ENCODE data around the gene SLC16A10. TPM values are rescaled to one million over a fixed set of nuclear protein-coding genes. Genes with fewer than 3 reads are reported as not detected.
A peak's percentile ranks its signal among the peaks of the same experiment; 100 is the strongest.

The SLC16A10 gene
- polyA plus RNA-seq, 1 experiment = not detected

DNA sequence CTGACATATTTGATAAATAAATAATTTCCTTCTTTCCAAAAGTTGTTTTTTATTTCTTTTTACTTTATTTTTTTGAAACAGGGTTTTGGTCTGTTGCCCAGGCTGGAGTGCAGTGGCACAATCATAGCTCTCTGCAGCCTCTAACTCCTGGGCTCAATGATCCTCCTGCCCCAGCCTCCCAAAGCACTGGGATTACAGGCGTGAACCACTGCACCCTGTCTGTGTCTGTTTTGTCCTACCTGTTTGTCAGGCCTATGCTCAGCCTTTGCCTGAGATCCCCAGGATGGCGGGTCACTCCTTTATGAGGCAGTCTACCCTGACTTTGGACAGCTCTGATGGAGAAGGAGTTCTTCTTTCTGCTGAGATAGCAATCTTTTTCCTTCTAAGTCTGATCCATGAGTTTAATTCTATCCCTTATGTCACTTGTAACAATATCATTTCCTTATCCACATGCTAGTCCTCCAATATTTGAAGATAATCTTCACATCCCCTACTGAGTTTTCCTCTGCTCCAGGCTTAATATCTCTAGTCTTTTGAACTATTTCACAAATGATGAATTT is 14.4 kb upstream of the SLC16A10 start:
- H3K4me3 ChIP-seq (ENCODE audit: low read depth, low read length) = no peak overlapping the region
- ChIA-PET POLR2A (no interaction called here), CTCF (interaction anchor here (0.8 kb wide), 1 partner anchor 15 kb away, joined by 9 read pairs; no protein-coding TSS in a partner anchor)
- no peaks in the 10 kb centered on the region for H3K9me3 ChIP-seq (ENCODE audit: control insufficient read depth, insufficient read depth, low read length)
- H3K27ac ChIP-seq (ENCODE audit: low read depth, low read length) = no peak overlapping the region
- TF ChIP-seq, protein P1, sequence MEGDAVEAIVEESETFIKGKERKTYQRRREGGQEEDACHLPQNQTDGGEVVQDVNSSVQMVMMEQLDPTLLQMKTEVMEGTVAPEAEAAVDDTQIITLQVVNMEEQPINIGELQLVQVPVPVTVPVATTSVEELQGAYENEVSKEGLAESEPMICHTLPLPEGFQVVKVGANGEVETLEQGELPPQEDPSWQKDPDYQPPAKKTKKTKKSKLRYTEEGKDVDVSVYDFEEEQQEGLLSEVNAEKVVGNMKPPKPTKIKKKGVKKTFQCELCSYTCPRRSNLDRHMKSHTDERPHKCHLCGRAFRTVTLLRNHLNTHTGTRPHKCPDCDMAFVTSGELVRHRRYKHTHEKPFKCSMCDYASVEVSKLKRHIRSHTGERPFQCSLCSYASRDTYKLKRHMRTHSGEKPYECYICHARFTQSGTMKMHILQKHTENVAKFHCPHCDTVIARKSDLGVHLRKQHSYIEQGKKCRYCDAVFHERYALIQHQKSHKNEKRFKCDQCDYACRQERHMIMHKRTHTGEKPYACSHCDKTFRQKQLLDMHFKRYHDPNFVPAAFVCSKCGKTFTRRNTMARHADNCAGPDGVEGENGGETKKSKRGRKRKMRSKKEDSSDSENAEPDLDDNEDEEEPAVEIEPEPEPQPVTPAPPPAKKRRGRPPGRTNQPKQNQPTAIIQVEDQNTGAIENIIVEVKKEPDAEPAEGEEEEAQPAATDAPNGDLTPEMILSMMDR (IDR thresholded peaks at IDR 0.05; ENCODE audit: low read depth, low read length) = no peak
- DNase-seq (ENCODE audit: low read depth, low spot score) = no peak
- peaks cover 16% of the 10 kb centered on the region for H3K27me3 ChIP-seq (ENCODE audit: control insufficient read depth, insufficient read depth, low read length)

DNA sequence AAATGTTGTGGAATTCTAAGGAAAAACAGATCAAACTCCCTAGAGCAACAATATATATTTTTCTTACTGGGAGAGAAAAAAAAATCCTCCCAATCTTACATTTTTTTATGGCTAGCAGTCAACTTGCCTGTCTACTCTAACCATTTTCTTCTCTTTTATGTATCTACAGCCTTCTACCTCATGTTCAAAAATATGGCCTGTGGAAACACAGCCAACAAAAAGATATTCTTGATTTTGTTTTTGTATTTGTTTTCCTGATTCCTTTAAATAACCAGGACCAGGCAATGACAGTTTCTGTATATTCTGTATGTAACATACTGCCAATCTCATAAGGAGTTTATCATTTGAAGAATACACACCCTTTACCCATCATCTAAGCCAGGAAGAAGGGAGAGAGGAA is 13.0 kb upstream of the SLC16A10 start:
- H3K9me3 ChIP-seq (ENCODE audit: control insufficient read depth, insufficient read depth, low read length) = no peaks in the 10 kb centered on the region
- peaks cover 15% of the 10 kb centered on the region for H3K27me3 ChIP-seq (ENCODE audit: control insufficient read depth, insufficient read depth, low read length)
- no peak overlapping the region for H3K27ac ChIP-seq (ENCODE audit: low read depth, low read length)
- POLR2A ChIA-PET = no interaction called here
- TF ChIP-seq, protein P1 (IDR thresholded peaks at IDR 0.05; ENCODE audit: low read depth, low read length) = no peak
- H3K4me3 ChIP-seq (ENCODE audit: low read depth, low read length) = no peak overlapping the region
- CTCF ChIA-PET = no interaction called here
- no peak for DNase-seq (ENCODE audit: low read depth, low spot score)

- H3K9me3 ChIP-seq (ENCODE audit: control insufficient read depth, insufficient read depth, low read length) = no peaks in the 10 kb centered on the region
- H3K4me3 ChIP-seq (ENCODE audit: low read depth, low read length) = no peak overlapping the region
- peaks cover 12% of the 10 kb centered on the region for H3K27me3 ChIP-seq (ENCODE audit: control insufficient read depth, insufficient read depth, low read length)
- TF ChIP-seq, protein P1 (IDR thresholded peaks at IDR 0.05; ENCODE audit: low read depth, low read length) = no peak
- ChIA-PET CTCF (interaction anchor here (0.6 to 1.8 kb wide), 2 partner anchors 19 to 31 kb away, joined by 5 to 10 read pairs; no protein-coding TSS in a partner anchor), POLR2A (no interaction called here)
- H3K27ac ChIP-seq (ENCODE audit: low read depth, low read length) = no peak overlapping the region
- DNase-seq (ENCODE audit: low read depth, low spot score) = no peak
These were observed 11.1 kb upstream of the SLC16A10 start for GRCh38 chr6:111076024-111076695.

GRCh38 chr6:111080698-111081097 is 6.6 kb upstream of the SLC16A10 start:
- peaks cover 6% of the 10 kb centered on the region for H3K27me3 ChIP-seq (ENCODE audit: control insufficient read depth, insufficient read depth, low read length)
- DNase-seq (ENCODE audit: low read depth, low spot score) = no peak
- H3K27ac ChIP-seq (ENCODE audit: low read depth, low read length) = no peak overlapping the region
- H3K4me3 ChIP-seq (ENCODE audit: low read depth, low read length) = no peak overlapping the region
- CTCF ChIA-PET = no interaction called here
- H3K9me3 ChIP-seq (ENCODE audit: control insufficient read depth, insufficient read depth, low read length) = no peaks in the 10 kb centered on the region
- POLR2A ChIA-PET = no interaction called here
- TF ChIP-seq, protein P1 (IDR thresholded peaks at IDR 0.05; ENCODE audit: low read depth, low read length) = no peak

GRCh38 chr6:111086685-111087084 is 618 bp upstream of the SLC16A10 start:
- TF ChIP-seq, protein P1 (IDR thresholded peaks at IDR 0.05; ENCODE audit: low read depth, low read length) = no peak
- no peak for DNase-seq (ENCODE audit: low read depth, low spot score)
- CTCF ChIA-PET = no interaction called here
- H3K4me3 ChIP-seq (ENCODE audit: low read depth, low read length) = peak overlapping the region; percentile 56; the same call in 1 of the 2 replicates
- no peak overlapping the region for H3K27ac ChIP-seq (ENCODE audit: low read depth, low read length)
- H3K9me3 ChIP-seq (ENCODE audit: control insufficient read depth, insufficient read depth, low read length) = no peaks in the 10 kb centered on the region
- H3K27me3 ChIP-seq (ENCODE audit: control insufficient read depth, insufficient read depth, low read length) = peaks cover 33% of the 10 kb centered on the region
- POLR2A ChIA-PET = no interaction called here

Data from AG04450 (cell line).